Psoas muscle (tissue), 8 donors: Measurements from ENCODE around the gene HNRNPL. TPM values are rescaled to one million over a fixed set of nuclear protein-coding genes. Genes with fewer than 3 reads are reported as not detected.
"Not testable (repeated sequence)": the region's sequence is repeated elsewhere in the genome, so short reads cannot be mapped to it uniquely, and the experiment has no call there.

ENCODE experiments used
- ATAC-seq, 4 donors: fragments of 200-7000 bp; cut with Tn5 transposase; one replicate each; pipeline ENCODE4 v1.9.1; 2020; ENCODE audit warnings: moderate library complexity in 3 of 4, mild to moderate bottlenecking in 2 of 4
- DNase-seq, 2 donors: peaks; one replicate each; pipeline ENCODE4 v3.0.0-alpha.2; 2020
- H3K27ac ChIP-seq: fragments of 200-600 bp; one replicate; pipeline ENCODE4 v1.8.0; 2022
- H3K27me3 ChIP-seq, 3 donors: fragments of 200-600 bp in 1 of 3; one replicate each; pipeline versions ENCODE4 v1.6.1 to v1.8.0; 2013 to 2022; ENCODE audit warnings: low read length in 2 of 3, mild to moderate bottlenecking in 2 of 3, moderate library complexity in 1 of 3; ENCODE audit not compliant: insufficient read depth in 3 of 3
- H3K36me3 ChIP-seq, 2 donors: fragments of 200-600 bp in 1 of 2; one replicate each; pipeline versions ENCODE4 v1.6.1 to v1.8.0; 2013 to 2022; ENCODE audit warnings: low read depth in 1 of 2, mild to moderate bottlenecking in 1 of 2, moderate library complexity in 1 of 2; ENCODE audit not compliant: insufficient read depth in 1 of 2
- H3K4me1 ChIP-seq: fragments of 200-600 bp; one replicate; pipeline ENCODE4 v1.8.0; 2022
- H3K4me3 ChIP-seq: fragments of 200-600 bp; one replicate; pipeline ENCODE4 v1.8.0; 2022; ENCODE audit warnings: mild to moderate bottlenecking
- H3K9me3 ChIP-seq: fragments of 200-600 bp; one replicate; pipeline ENCODE4 v1.8.0; 2022
- WGBS, 3 donors: extraction: QIAGEN DNeasy Blood & Tissue Kit; methylation state at CpG; one replicate each; pipeline versions ENCODE4 v1.1.6 to v1.1.7; 2013; 5-methylcytosine and 5-hydroxymethylcytosine counted together
- intact Hi-C, 2 donors: fragments of 100-400 bp; cut with DNase I; formaldehyde crosslinking; loops; one replicate each; pipeline versions ENCODE4 v1.11.0 to v1.14.2; 2022
- polyA plus RNA-seq, 3 donors: library from polyadenylated mRNA; stranded (reverse); fragments of 200-250 nt; gene quantifications; one replicate each; pipeline ENCODE4 v1.2.3, GENCODE V29; 2013
- total RNA-seq, 4 donors: library from RNA; stranded (reverse); fragmentation: NEBNext Ultra II Directional in 2 of 4; extraction: Animal tissue kit (Norgen Biotek cat#: 25700) in 2 of 4; gene quantifications; one replicate each; pipeline versions ENCODE4 v1.2.1 to v1.2.4, GENCODE V29; 2021 to 2023
- TF ChIP-seq, protein P1 (sequence below): fragments of 200-600 bp; IDR thresholded peaks from one replicate; pipeline ENCODE4 v1.8.0; 2022; ENCODE audit warnings: antibody characterized with exemption
- donor health status: healthy with polysubstance abuse.
- donor health status: DM: no; HTN: no; CAD: no; lungs with moderate emphysema.
- donor health status: Bipolar disorder and iron deficiency.
- donor health status: healthy.
- donor health status: DM: yes; HTN: yes; CAD: no.
- donor health status: DM: no; HTN: no; CAD: no.
- donor health status: DM: no; HTN: no; CAD: no.
- donor health status: DM: yes; HTN: yes; CAD: no.

The HNRNPL gene
- total and polyA plus RNA-seq, 7 donors, result 109 to 229 (median 191) TPM

DNA sequence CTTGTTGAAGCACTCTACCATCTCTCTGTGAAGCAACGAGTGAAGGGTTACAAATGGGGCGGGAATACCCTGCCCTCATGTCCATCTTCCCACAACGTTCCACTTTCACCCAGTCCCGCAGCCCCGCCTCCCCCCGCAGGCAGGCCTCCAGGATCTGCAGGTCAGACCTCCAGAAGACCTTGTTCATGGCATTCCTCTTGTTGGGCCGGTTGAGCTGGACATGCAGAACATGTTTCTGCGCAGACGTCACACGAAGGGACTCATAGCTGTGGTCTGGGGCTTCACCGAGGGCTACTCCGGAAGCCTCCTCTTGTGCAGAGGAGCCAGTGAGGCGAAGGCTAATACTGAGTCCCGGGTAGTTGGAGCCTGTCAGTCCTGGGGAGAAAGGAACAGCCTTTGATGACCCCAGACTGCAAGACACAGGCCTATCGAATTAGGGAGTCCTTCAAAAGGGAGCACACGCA is 18.6 kb downstream of the HNRNPL start:
- Histone ChIP-seq H3K9me3 (no peaks in the 10 kb centered on the region), H3K4me1 (peaks cover 48% of the 10 kb centered on the region), H3K36me3 (peaks cover 0 to 46% of the 10 kb centered on the region in 2 donors), H3K27me3 (no peaks in the 10 kb centered on the region), H3K4me3 (peak overlapping the region; percentile 85), H3K27ac (peak overlapping the region; percentile 99)
- intact Hi-C loops, result loop anchor here (5.0 to 10.0 kb wide), 2 partner anchors 184 to 186 kb away; partner anchors contain the start of gene ACTN4 (in 2 of the 2)
- DNase-seq, result peak; percentile 81 to 87
- 2 to 4% (median 2%) methylated on average over 16 of the region's 16 CpGs for WGBS, 3 donors
- peak; percentile 48 to 62 (median 60) for ATAC-seq
- TF ChIP-seq, protein P1, sequence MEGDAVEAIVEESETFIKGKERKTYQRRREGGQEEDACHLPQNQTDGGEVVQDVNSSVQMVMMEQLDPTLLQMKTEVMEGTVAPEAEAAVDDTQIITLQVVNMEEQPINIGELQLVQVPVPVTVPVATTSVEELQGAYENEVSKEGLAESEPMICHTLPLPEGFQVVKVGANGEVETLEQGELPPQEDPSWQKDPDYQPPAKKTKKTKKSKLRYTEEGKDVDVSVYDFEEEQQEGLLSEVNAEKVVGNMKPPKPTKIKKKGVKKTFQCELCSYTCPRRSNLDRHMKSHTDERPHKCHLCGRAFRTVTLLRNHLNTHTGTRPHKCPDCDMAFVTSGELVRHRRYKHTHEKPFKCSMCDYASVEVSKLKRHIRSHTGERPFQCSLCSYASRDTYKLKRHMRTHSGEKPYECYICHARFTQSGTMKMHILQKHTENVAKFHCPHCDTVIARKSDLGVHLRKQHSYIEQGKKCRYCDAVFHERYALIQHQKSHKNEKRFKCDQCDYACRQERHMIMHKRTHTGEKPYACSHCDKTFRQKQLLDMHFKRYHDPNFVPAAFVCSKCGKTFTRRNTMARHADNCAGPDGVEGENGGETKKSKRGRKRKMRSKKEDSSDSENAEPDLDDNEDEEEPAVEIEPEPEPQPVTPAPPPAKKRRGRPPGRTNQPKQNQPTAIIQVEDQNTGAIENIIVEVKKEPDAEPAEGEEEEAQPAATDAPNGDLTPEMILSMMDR, result no peak

DNA sequence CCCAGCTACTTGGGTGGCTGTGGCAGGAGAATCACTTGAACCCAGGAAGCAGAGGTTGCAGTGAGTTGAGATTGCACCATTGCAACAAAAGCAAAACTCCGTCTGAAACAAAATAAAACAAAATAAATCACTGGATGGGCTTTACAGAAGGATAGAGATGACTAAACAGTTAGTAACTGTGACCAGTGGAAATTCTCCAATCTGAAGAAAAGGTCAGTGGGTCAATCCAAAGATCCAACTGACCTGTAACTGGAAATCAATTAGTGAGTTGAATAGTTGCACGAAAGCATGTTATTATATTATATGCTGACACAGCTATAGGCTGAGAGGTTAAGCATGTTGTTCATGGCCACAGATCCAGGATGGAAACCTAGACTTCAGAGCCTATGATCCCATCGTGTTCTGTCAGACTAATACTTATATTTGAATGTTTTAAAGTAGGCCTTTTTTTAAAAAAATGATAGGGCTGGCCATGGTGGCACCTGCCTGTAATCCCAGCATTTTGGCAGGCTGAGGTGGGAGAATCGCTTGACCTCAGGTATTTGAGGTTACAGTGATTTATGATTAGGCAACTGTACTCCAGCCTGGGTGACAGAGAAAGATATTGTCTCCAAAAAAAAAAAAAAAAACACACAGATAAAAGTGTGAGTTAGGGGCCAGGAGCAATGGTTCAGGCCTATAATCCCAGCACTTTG is 19.6 kb downstream of the HNRNPL start:
- intact Hi-C loops, result loop anchor here (5.0 to 10.0 kb wide), 2 partner anchors 183 to 185 kb away; partner anchors contain the start of gene ACTN4 (in 2 of the 2)
- Histone ChIP-seq H3K27me3 (no peaks in the 10 kb centered on the region), H3K4me3 (peak overlapping the region; percentile 85), H3K36me3 (peaks cover 0 to 46% of the 10 kb centered on the region in 2 donors), H3K4me1 (peaks cover 46% of the 10 kb centered on the region), H3K27ac (peak overlapping the region; percentile 99), H3K9me3 (no peaks in the 10 kb centered on the region)
- DNase-seq, result no peak
- TF ChIP-seq, protein P1, result no peak
- WGBS, 3 donors, result 34 to 49% (median 35%) methylated on average over 4 of the region's 4 CpGs
- no peak for ATAC-seq

DNA sequence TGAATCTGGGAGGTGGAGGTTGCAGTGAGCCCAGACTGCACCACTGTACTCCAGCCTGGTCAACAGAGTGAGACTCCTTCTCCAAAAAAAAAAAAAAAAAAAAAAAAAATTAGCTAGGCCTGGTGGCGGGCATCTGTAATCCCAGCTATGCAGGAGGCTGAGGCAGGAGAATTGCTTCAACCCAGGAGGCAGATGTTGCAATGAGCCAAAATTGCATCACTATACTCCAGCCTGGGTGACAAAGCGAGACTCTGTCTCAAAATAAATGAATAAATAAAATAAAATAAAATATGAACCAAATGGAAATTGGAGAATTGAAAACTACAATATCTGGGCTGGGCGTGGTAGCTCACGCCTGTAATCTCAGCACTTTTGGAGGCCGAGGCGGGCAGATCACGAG is 20.6 kb downstream of the HNRNPL start:
- H3K4me3 ChIP-seq, H3K9me3 ChIP-seq, ATAC-seq, H3K27me3 ChIP-seq, DNase-seq, intact Hi-C loops: not testable (repeated sequence)
- 92 to 96% (median 93%) methylated on average over 7 of the region's 7 CpGs for WGBS, 3 donors
- H3K4me1 ChIP-seq, result peaks cover 39% of the 10 kb centered on the region
- peaks cover 0 to 50% of the 10 kb centered on the region in 2 donors for H3K36me3 ChIP-seq
- peak overlapping the region; percentile 18 for H3K27ac ChIP-seq

DNA sequence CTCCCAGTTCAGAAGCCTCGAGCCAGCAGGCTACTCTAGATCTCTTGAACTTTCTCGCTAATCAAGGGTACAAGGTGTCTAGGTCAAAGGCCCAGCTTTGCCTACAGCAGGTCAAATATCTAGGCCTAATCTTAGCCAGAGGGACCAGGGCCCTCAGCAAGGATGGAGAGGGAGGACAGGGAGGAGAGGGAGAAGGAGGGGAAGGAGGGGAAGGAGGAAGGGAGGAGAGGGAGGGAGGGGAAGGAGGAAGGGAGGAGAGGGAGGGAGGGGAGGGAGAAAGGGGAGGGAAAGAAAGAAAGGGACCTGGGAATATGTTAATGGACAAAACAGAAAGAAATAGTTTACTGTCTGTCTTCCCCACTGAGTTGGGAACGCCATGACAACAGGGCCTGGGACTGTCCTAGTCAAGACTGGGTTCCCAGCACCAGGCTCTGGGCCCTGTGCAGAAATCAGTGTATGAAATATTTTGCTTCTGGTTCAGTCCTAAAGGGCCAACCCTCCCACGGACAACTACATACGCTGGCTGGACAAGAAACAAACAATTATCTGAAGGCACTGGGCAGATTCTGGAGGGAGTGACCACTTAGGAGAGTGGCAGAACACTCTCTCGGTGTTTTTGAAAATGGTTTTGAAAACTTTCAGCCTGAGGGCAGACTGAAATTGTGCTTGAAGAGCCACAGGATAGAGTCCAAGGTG is 22.8 kb downstream of the HNRNPL start:
- WGBS, 3 donors, result 44 to 55% (median 54%) methylated on average over 6 of the region's 6 CpGs
- H3K4me1 ChIP-seq, result peaks cover 32% of the 10 kb centered on the region
- TF ChIP-seq, protein P1, result no peak

DNA sequence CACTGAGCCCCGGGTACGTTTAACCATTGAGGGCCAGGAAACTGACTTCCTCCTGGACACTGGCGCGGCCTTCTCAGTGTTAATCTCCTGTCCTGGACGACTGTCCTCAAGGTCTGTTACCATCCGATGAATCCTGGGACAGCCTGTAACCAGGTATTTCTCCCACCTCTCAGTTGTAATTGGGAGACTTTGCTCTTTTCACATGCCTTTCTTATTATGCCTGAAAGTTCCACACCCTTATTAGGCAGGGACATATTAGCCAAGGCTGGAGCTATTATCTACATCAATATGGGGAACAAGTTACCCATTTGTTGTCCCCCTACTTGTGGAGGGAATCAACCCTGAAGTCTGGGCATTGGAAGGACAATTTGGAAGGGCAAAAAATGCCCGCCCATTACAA is 23.9 kb downstream of the HNRNPL start:
- Histone ChIP-seq H3K27ac (peak overlapping the region; percentile 55), H3K4me3 (peak overlapping the region; percentile 12), H3K4me1 (peaks cover 30% of the 10 kb centered on the region), H3K36me3 (peaks cover 4 to 70% of the 10 kb centered on the region in 2 donors)
- ATAC-seq, DNase-seq, intact Hi-C loops, H3K27me3 ChIP-seq, H3K9me3 ChIP-seq: not testable (repeated sequence)
- 56 to 62% (median 56%) methylated on average over 7 of the region's 7 CpGs for WGBS, 3 donors

More for the DNA sequence above, 22.8 kb downstream of the HNRNPL start:
- Histone ChIP-seq H3K4me3 (no peak overlapping the region), H3K36me3 (peaks cover 4 to 66% of the 10 kb centered on the region in 2 donors), H3K27ac (peak overlapping the region; percentile 55), H3K27me3 (no peaks in the 10 kb centered on the region), H3K9me3 (no peaks in the 10 kb centered on the region)
- no peak for DNase-seq
- intact Hi-C loops, result no loop called here
- ATAC-seq, result no peak

DNA sequence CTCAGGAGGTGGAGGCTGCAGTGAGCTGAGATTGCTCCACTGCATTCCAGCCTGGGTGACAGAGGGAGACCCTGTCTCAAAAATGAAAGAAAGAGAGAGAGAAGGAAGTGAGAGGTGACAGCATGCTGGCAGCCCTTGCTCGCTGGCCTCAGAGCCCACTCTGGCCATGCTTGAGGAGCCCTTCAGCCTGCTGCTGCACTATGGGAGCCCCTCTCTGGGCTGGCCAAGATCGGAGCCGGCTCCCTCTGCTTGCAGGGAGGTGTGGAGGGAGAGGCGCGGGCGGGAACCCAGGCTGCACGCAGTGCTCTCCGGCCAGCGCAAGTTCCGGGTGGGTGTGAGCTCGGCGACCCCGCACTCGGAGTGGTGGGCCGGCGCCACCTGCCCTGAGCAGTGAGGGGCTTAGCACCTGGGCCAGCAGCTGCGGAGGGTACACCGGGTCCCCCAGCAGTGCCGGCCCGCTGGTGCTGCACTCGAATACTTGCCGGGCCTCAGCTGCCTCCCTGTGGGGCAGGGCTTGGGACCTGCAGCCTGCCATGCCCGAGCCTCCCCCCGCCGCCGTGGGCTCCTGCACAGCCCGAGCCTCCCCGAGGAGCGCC is 28.5 kb downstream of the HNRNPL start:
- H3K4me3 ChIP-seq, intact Hi-C loops, H3K27me3 ChIP-seq, DNase-seq, H3K9me3 ChIP-seq: not testable (repeated sequence)
- WGBS, 3 donors, result 95 to 97% (median 96%) methylated on average over 27 to 29 of the region's 29 CpGs
- peak overlapping the region; percentile 60 for H3K27ac ChIP-seq
- H3K4me1 ChIP-seq, result peaks cover 25% of the 10 kb centered on the region
- peak in 1 of 4 donors; percentile 17 for ATAC-seq
- peaks cover 4 to 55% of the 10 kb centered on the region in 2 donors for H3K36me3 ChIP-seq
